H1 (cell line): ENCODE measurements around the gene ADAM19. TPM values are rescaled to one million over a fixed set of nuclear protein-coding genes. Genes with fewer than 3 reads are reported as not detected.

Source experiments
- GABPA ChIP-seq: IDR thresholded peaks from 2 replicates; pipeline ENCODE4 v1.6.1; 2011; ENCODE audit warnings: mild to moderate bottlenecking, low read length, moderate library complexity, borderline replicate concordance; ENCODE audit not compliant: insufficient read depth
- JUN ChIP-seq: IDR thresholded peaks from 2 replicates; pipeline ENCODE4 v1.6.1; 2011; ENCODE audit warnings: low read depth, mild to moderate bottlenecking, improper control_type of control experiment, low read length
- NRF1 ChIP-seq: IDR thresholded peaks from 2 replicates; pipeline ENCODE4 v1.6.1; 2011; ENCODE audit warnings: mild to moderate bottlenecking, low read depth, low read length, improper control_type of control experiment
- polyA plus RNA-seq, 7 experiments: library from polyadenylated mRNA; depleted of rRNA in 3 of 7; stranded (reverse) in 5 of 7; unstranded in 2 of 7; fragments of >200 nt in 5 of 7; fragments of 200-250 nt in 2 of 7; gene quantifications; 1 replicate in 5 of 7; 2 replicates in 1 of 7; 4 replicates in 1 of 7; pipeline versions ENCODE4 v1.2.1 to v1.2.3, GENCODE V29; 2011 to 2013; ENCODE audit warnings: missing spikeins in 2 of 7, mixed read lengths in 2 of 7
- total RNA-seq: library from RNA; stranded (reverse); fragmentation: NEBNext Ultra II Directional; extraction: Animal tissue kit (Norgen Biotek cat#: 25700); gene quantifications from 2 replicates; pipeline ENCODE4 v1.2.1, GENCODE V29; 2021
- TF ChIP-seq, protein P1 (sequence below): IDR thresholded peaks from 2 replicates; pipeline ENCODE4 v1.6.1; 2012; ENCODE audit warnings: low read length, inconsistent platforms

Gene ADAM19
- total and polyA plus RNA-seq, 2 of the 8 experiments (the other 6 are each of a cell fraction or from before 2014, with no cell fraction given), result 6.5 to 22.7 TPM

DNA sequence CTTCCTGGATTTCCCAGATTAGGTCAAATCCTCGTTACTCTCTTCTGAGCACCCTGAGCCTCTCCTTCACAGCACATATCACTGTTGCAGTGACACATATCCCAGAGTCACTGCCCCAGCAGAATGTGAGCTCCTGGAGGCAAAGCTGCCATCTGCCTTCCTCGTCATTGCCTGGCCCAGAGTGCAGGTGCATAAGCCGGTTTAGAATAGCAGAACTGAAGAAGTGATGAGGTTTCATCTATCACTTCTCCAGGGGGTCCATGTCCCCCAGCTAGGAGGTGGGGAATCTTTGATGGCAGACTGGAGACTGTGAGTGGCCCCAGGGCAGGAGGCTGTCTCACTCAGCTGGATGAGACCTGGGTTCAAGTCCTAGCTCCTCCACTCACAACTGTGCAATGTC lies 89.8 kb downstream of the ADAM19 start (continued):
- TF ChIP-seq GABPA (no peak), JUN (no peak), NRF1 (no peak)
- TF ChIP-seq, protein P1, sequence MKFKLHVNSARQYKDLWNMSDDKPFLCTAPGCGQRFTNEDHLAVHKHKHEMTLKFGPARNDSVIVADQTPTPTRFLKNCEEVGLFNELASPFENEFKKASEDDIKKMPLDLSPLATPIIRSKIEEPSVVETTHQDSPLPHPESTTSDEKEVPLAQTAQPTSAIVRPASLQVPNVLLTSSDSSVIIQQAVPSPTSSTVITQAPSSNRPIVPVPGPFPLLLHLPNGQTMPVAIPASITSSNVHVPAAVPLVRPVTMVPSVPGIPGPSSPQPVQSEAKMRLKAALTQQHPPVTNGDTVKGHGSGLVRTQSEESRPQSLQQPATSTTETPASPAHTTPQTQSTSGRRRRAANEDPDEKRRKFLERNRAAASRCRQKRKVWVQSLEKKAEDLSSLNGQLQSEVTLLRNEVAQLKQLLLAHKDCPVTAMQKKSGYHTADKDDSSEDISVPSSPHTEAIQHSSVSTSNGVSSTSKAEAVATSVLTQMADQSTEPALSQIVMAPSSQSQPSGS, result no peak
